OCI-LY7 (cell line): ENCODE data around the gene C13orf42. TPM values are rescaled to one million over a fixed set of nuclear protein-coding genes. Genes with fewer than 3 reads are reported as not detected.

Experiments used
- BruUV-seq: library from RNA; stranded (reverse); fragments of 400-500 nt; replicated peaks from 2 replicates; lab custom pipeline; 2021; lab: Mats Ljungman, UMichigan
- CTCF ChIA-PET: fragments of 300-600 bp; sonication (Branson Sonifier 250); formaldehyde crosslinking; loops from one replicate; lab custom pipeline; 2022; ENCODE audit warnings: antibody characterized with exemption; ENCODE audit not compliant: unreplicated experiment; lab: Charles Lee
- POLR2A ChIA-PET: fragments of 300-600 bp; sonication (Branson Sonifier 250); formaldehyde crosslinking; loops from one replicate; lab custom pipeline; 2022; ENCODE audit warnings: antibody characterized with exemption; lab: Charles Lee
- DNase-seq: peaks from one replicate; pipeline ENCODE4 v3.0.0-alpha.2; 2015; ENCODE audit warnings: low spot score
- H2AFZ ChIP-seq: fragments of 200-600 bp; sonication (generic), shearing (Covaris generic); 2 replicates; pipeline ENCODE4 v1.6.1; 2014; ENCODE audit warnings: mild to moderate bottlenecking, antibody characterized with exemption, low read length, moderate library complexity
- H3K27ac ChIP-seq: fragments of 200-600 bp; sonication (generic); 2 replicates; pipeline ENCODE4 v1.5.1; 2014; ENCODE audit warnings: mixed run types, low read depth, mild to moderate bottlenecking, moderate library complexity, low read length, inconsistent platforms; ENCODE audit not compliant: poor library complexity, severe bottlenecking
- H3K36me3 ChIP-seq: fragments of 200-600 bp; sonication (generic); 2 replicates; pipeline ENCODE4 v1.6.1; 2014; ENCODE audit warnings: mild to moderate bottlenecking, antibody characterized with exemption, low read length, moderate library complexity, mixed read lengths; ENCODE audit not compliant: insufficient read depth
- H3K4me1 ChIP-seq: fragments of 200-600 bp; sonication (generic); 2 replicates; pipeline ENCODE4 v1.5.1; 2014; ENCODE audit warnings: mild to moderate bottlenecking, low read length; ENCODE audit not compliant: insufficient read depth, poor library complexity, severe bottlenecking
- H3K4me2 ChIP-seq: fragments of 200-600 bp; sonication (generic); 2 replicates; pipeline ENCODE4 v1.6.1; 2014; ENCODE audit warnings: mild to moderate bottlenecking, low read length
- H3K4me3 ChIP-seq: fragments of 200-600 bp; sonication (generic); 2 replicates; pipeline ENCODE4 v1.5.1; 2014; ENCODE audit warnings: mild to moderate bottlenecking, low read depth, low read length; ENCODE audit not compliant: poor library complexity, severe bottlenecking
- H3K79me2 ChIP-seq: fragments of 200-600 bp; sonication (generic); 2 replicates; pipeline ENCODE4 v1.6.1; 2016; ENCODE audit warnings: low read depth, mild to moderate bottlenecking, low read length, moderate library complexity, mixed read lengths; ENCODE audit not compliant: insufficient read depth
- H3K9me2 ChIP-seq: fragments of 200-600 bp; sonication (generic); 2 replicates; pipeline ENCODE4 v1.6.1; 2016; ENCODE audit warnings: mild to moderate bottlenecking, low read length, mixed read lengths; ENCODE audit not compliant: insufficient read depth
- H3K9me3 ChIP-seq: fragments of 200-600 bp; sonication (generic); 2 replicates; pipeline ENCODE4 v1.6.1; 2014; ENCODE audit warnings: mild to moderate bottlenecking, mixed run types, low read length, mixed read lengths
- H4K20me1 ChIP-seq: fragments of 200-600 bp; sonication (generic); 2 replicates; pipeline ENCODE4 v1.6.1; 2014; ENCODE audit warnings: mild to moderate bottlenecking, antibody characterized with exemption, low read length, moderate library complexity, mixed read lengths; ENCODE audit not compliant: insufficient read depth
- CTCF ChIP-seq: fragments of 200-600 bp; sonication (generic); conservative IDR thresholded peaks from 2 replicates; pipeline ENCODE4 v1.5.1; 2014; ENCODE audit warnings: mild to moderate bottlenecking, antibody characterized with exemption, low read length, moderate library complexity, mixed read lengths
- EZH2phosphoT487 ChIP-seq: fragments of 200-600 bp; sonication (generic); IDR thresholded peaks from 2 replicates; pipeline ENCODE4 v1.6.1; 2018; ENCODE audit warnings: low read depth, borderline replicate concordance, mild to moderate bottlenecking, mixed run types, antibody characterized with exemption, low read length, moderate library complexity, mixed read lengths
- intact Hi-C: fragments of 100-400 bp; cut with micrococcal nuclease; formaldehyde crosslinking; loops from one replicate; pipeline ENCODE4 v1.10.0; 2022; ENCODE audit not compliant: unreplicated experiment
- total RNA-seq, 2 experiments: library from RNA; depleted of rRNA in 1 of 2; stranded (reverse); fragments of >200 nt in 1 of 2; shearing (Covaris generic) in 1 of 2; gene quantifications; 2 replicates each; pipeline ENCODE4 v1.2.3, GENCODE V29; 2014 to 2022

Gene C13orf42
- total RNA-seq, 2 experiments from 2014 or later: not detected

GRCh38 chr13:51070005-51070649 lies 40.9 kb downstream of the C13orf42 start:
- ChIA-PET POLR2A (interaction anchor here (0.6 to 1.8 kb wide), 3 partner anchors 12 to 1095 kb away, joined by 3 to 4 read pairs (median 4); no protein-coding TSS in a partner anchor), CTCF (no interaction called here)
- BruUV-seq: no TSS peak
- Histone ChIP-seq H3K4me1 (peaks cover 5% of the 10 kb centered on the region), H3K4me2 (peak overlapping the region; percentile 4; the same call in 1 of the 2 replicates), H3K9me3 (no peaks in the 10 kb centered on the region), H4K20me1 (no peaks in the 10 kb centered on the region), H3K79me2 (no peaks in the 10 kb centered on the region), H3K27ac (no peak overlapping the region), H3K4me3 (no peak overlapping the region), H3K36me3 (no peaks in the 10 kb centered on the region), H2AFZ (no peak overlapping the region; the same call in 1 of the 2 replicates), H3K9me2 (no peaks in the 10 kb centered on the region)
- intact Hi-C loops: loop anchor here (1.0 to 10.0 kb wide), 6 partner anchors 157 to 1165 kb away; no protein-coding TSS in a partner anchor
- no peak for TF ChIP-seq EZH2phosphoT487
- peak; percentile 98 for TF ChIP-seq CTCF
- peak; percentile 88 for DNase-seq

- no TSS peak for BruUV-seq
- Histone ChIP-seq H4K20me1 (no peaks in the 10 kb centered on the region), H3K27ac (no peak overlapping the region), H3K79me2 (no peaks in the 10 kb centered on the region), H3K9me3 (no peaks in the 10 kb centered on the region), H3K36me3 (no peaks in the 10 kb centered on the region), H3K4me1 (peaks cover 5% of the 10 kb centered on the region), H3K4me3 (no peak overlapping the region), H3K4me2 (no peak overlapping the region), H2AFZ (no peak overlapping the region), H3K9me2 (no peaks in the 10 kb centered on the region)
- no peak for DNase-seq
- no peak for TF ChIP-seq CTCF
- TF ChIP-seq EZH2phosphoT487: no peak
- CTCF ChIA-PET: interaction anchor here (0.7 kb wide), 1 partner anchor 1094 kb away, joined by 3 read pairs; no protein-coding TSS in a partner anchor
- POLR2A ChIA-PET: interaction anchor here (1.5 to 1.8 kb wide), 2 partner anchors 10 to 157 kb away, joined by 4 read pairs; no protein-coding TSS in a partner anchor
- intact Hi-C loops: no loop called here
Observed at GRCh38 chr13:51068501-51068900, 42.6 kb downstream of the C13orf42 start.

- POLR2A ChIA-PET: no interaction called here
- H4K20me1 ChIP-seq: no peaks in the 10 kb centered on the region
- TF ChIP-seq EZH2phosphoT487: no peak
- no peak for TF ChIP-seq CTCF
- no peaks in the 10 kb centered on the region for H3K9me3 ChIP-seq
- no peak overlapping the region for H2AFZ ChIP-seq
- no peaks in the 10 kb centered on the region for H3K36me3 ChIP-seq
- CTCF ChIA-PET: no interaction called here
- H3K4me1 ChIP-seq: peaks cover 5% of the 10 kb centered on the region
- no peak overlapping the region for H3K27ac ChIP-seq
- H3K4me2 ChIP-seq: no peak overlapping the region
- DNase-seq: no peak
- no TSS peak for BruUV-seq
- no peak overlapping the region for H3K4me3 ChIP-seq
- no peaks in the 10 kb centered on the region for H3K79me2 ChIP-seq
- H3K9me2 ChIP-seq: no peaks in the 10 kb centered on the region
- intact Hi-C loops: no loop called here
Observed at GRCh38 chr13:51067706-51068105, 43.4 kb downstream of the C13orf42 start.
